C4-2B (cell line): ENCODE results near the gene SHB.

Experiments
- H3K27ac ChIP-seq: fragments of 450-650 bp; 2 replicates; pipeline ENCODE4 v1.5.1; 2017
- CTCF ChIP-seq: fragments of 450-650 bp; conservative IDR thresholded peaks from 2 replicates; pipeline ENCODE4 v1.5.1; 2017; ENCODE audit warnings: mild to moderate bottlenecking
- ZFX ChIP-seq: fragments of 450-650 bp; IDR thresholded peaks from 2 replicates; pipeline ENCODE4 v1.6.1; 2017

The SHB gene

GRCh38 chr9:37977851-37978480, 91.1 kb downstream of the SHB start:
- H3K27ac ChIP-seq, result no peak overlapping the region
- TF ChIP-seq ZFX (no peak), CTCF (no peak)

GRCh38 chr9:37976714-37977477, 92.1 kb downstream of the SHB start:
- no peak overlapping the region for H3K27ac ChIP-seq
- TF ChIP-seq ZFX, result no peak
- TF ChIP-seq CTCF, result no peak

GRCh38 chr9:37975639-37976038, 93.4 kb downstream of the SHB start:
- no peak overlapping the region for H3K27ac ChIP-seq
- TF ChIP-seq CTCF (no peak), ZFX (no peak)

GRCh38 chr9:37974506-37975173, 94.4 kb downstream of the SHB start:
- TF ChIP-seq CTCF, result no peak
- TF ChIP-seq ZFX, result no peak

GRCh38 chr9:37972351-37972848, 96.6 kb downstream of the SHB start:
- TF ChIP-seq CTCF, result no peak
- TF ChIP-seq ZFX, result no peak
- no peak overlapping the region for H3K27ac ChIP-seq

More at GRCh38 chr9:37974506-37975173, 94.4 kb downstream of the SHB start:
- no peak overlapping the region for H3K27ac ChIP-seq

GRCh38 chr9:37971691-37972090, 97.3 kb downstream of the SHB start:
- TF ChIP-seq ZFX (no peak), CTCF (no peak)
- no peak overlapping the region for H3K27ac ChIP-seq

GRCh38 chr9:37971108-37971459, 97.9 kb downstream of the SHB start:
- no peak for TF ChIP-seq ZFX
- TF ChIP-seq CTCF, result no peak
- H3K27ac ChIP-seq, result no peak overlapping the region
